Measurements from ENCODE around the gene SLC25A24. TPM values are rescaled to one million over a fixed set of nuclear protein-coding genes. Genes with fewer than 3 reads are reported as not detected.
A peak's percentile ranks its signal among the peaks of the same experiment; 100 is the strongest.

The SLC25A24 gene
- total RNA-seq, 1 donor: 63.8 TPM

GRCh38 chr1:108114033-108114599, 86.0 kb downstream of the SLC25A24 start:
- no peak overlapping the region for H3K4me3 ChIP-seq (ENCODE audit: low read depth, low read length)
- no peak for DNase-seq (ENCODE audit: low read depth)
- no peak for TF ChIP-seq CTCF (IDR thresholded peaks at IDR 0.05; ENCODE audit: insufficient read depth, low read length)

- H3K4me3 ChIP-seq (ENCODE audit: low read depth, low read length): no peak overlapping the region
- no peak for DNase-seq (ENCODE audit: low read depth)
- TF ChIP-seq CTCF (IDR thresholded peaks at IDR 0.05; ENCODE audit: insufficient read depth, low read length): no peak
Measured at GRCh38 chr1:108113496-108113895, 86.6 kb downstream of the SLC25A24 start.

- no peak for DNase-seq (ENCODE audit: low read depth)
- H3K4me3 ChIP-seq (ENCODE audit: low read depth, low read length): no peak overlapping the region
- no peak for TF ChIP-seq CTCF (IDR thresholded peaks at IDR 0.05; ENCODE audit: insufficient read depth, low read length)
Measured at GRCh38 chr1:108109295-108109973, 90.7 kb downstream of the SLC25A24 start.

- DNase-seq (ENCODE audit: low read depth): no peak
- no peak overlapping the region for H3K4me3 ChIP-seq (ENCODE audit: low read depth, low read length)
- TF ChIP-seq CTCF (IDR thresholded peaks at IDR 0.05; ENCODE audit: insufficient read depth, low read length): no peak
Measured at GRCh38 chr1:108108119-108108518, 92.0 kb downstream of the SLC25A24 start.

GRCh38 chr1:108107658-108108057, 92.5 kb downstream of the SLC25A24 start:
- peak; percentile 31 for DNase-seq (ENCODE audit: low read depth)
- no peak overlapping the region for H3K4me3 ChIP-seq (ENCODE audit: low read depth, low read length)
- TF ChIP-seq CTCF (IDR thresholded peaks at IDR 0.05; ENCODE audit: insufficient read depth, low read length): no peak

GRCh38 chr1:108106775-108107174, 93.4 kb downstream of the SLC25A24 start:
- H3K4me3 ChIP-seq (ENCODE audit: low read depth, low read length): no peak overlapping the region
- no peak for DNase-seq (ENCODE audit: low read depth)
- no peak for TF ChIP-seq CTCF (IDR thresholded peaks at IDR 0.05; ENCODE audit: insufficient read depth, low read length)

All from fibroblast of the aortic adventitia (primary cell).